NCI-H748 treated with DMSO at 0.1 percent for 48 hours (cell line): ENCODE data around the gene EFS.

Source experiments
- DNase-seq: peaks from one replicate; lab custom pipeline; 2025; lab: John Stamatoyannopoulos, UW

EFS gene

DNA sequence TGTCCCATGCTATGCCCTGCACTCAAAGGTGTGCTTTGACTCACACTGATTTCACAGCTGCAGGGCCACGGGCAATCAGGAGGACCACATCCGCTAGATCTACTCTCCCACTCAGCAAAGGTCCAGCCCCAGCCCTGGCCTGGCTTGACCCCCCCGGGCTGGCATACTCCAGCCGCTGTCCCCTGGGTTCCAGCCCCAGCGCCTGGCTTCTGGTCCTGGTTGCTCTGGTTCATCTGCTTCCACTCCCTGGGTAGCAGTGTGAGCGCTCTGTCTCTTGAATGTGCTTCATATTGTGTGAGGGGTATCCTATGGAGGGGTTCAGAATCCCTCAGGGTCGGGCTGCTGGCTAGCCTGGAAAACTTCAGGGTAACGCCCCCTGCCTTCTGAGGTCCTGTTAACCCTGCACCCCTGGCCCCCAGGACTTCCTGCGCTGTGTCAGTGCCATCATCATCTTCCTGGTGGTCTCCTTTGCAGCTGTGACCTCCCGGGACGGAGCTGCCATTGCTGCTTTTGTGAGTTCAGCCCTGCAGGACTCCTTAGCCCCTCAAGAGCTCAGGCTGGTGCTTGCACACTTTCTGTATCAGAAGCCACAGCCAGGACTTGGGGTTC, 13.7 kb upstream of the EFS start:
- DNase-seq = no peak

- DNase-seq = no peak
Observed at GRCh38 chr14:23377573-23378563, 12.9 kb upstream of the EFS start.

DNA sequence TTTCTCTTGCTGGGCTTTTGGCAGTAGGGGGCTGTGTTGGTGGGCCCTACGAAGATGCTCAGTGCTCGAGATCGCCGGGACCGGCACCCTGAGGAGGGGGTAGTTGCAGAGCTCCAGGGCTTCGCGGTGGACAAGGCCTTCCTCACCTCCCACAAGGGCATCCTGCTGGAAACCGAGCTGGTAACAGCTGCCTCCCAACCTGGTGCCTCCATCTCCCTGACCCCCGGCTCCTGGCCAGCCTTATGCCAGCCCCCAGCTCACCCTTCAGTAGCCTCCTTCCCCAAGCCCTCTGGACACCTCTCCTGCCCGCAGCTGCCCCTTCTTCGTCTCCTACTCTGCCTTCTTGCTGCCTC, 12.2 kb upstream of the EFS start:
- no peak for DNase-seq

DNA sequence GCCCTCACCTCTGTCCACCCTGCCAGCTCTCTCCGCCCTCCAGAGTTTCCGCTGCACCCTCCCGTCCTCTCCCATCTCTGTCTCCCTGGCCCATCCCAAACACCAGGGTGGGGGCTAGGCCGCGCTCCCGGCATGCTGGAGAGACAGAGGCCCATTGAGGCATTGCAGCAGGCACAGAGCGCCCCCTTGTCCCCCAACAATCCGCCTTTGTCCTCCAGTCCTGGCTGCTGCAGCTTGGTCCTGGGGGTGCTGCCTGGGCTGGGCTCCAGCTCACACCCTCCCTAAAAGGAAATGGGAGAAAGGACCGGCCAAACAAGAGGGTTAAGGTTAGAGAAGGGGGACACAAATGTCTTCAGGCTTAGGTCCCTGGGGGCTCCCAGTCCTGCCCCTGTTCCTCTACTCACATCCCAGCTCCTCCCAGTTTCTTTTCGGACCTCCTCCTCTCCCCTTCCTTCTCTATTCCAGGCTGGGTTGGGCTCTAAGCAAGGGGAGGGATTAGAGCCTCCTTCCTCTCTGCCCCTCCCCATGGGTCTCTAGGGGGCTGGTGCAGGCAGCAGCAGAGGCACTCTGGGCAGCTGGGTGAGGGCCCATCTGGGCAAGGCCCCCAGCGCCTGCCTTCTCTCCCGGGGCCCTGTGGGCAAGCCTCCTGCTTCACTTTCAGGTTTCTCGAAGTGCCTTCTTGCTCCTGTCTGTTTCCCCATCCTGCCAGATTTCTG, 11.7 kb upstream of the EFS start, which contains the start of gene CMTM5:
Gene CMTM5, plus strand, starts transcription at position 565 of the 716 bp plus-strand sequence. CDS start 206 bp downstream, outside the sequence.
- no peak for DNase-seq

GRCh38 chr14:23375527-23376251, 10.7 kb upstream of the EFS start:
- no peak for DNase-seq

DNA sequence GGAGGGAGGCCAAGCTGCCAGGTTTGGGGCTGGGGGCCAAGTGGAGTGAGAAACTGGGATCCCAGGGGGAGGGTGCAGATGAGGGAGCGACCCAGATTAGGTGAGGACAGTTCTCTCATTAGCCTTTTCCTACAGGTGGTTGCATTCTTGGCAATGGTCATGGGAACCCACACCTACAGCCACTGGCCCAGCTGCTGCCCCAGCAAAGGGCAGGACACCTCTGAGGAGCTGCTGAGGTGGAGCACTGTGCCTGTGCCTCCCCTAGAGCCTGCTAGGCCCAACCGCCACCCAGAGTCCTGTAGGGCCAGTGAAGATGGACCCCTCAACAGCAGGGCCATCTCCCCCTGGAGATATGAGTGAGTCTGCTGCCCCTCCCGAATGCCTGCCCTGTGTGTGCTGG, 8.1 kb upstream of the EFS start:
- no peak for DNase-seq

DNA sequence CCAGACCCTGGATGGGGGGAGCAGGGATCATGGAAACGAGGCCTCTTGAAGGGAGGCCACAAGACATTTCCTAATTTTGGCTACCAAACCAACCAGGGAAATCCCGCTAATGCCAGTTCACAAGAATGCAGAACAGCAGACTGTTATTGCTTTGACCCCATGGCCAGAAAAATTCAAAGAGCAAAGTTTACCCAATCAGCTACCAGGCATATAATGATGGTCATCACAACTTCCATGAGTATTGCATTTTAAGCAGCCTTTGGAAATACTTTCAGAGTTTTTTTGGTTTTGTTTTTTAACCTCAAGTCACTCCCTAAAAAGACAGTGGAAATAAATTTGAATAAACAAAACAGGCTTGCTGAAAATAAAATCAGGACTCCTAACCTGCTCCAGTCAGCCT, 7.5 kb upstream of the EFS start, which contains the start of gene IL25:
Gene IL25, plus strand, starts transcription at position 301 of the 400 bp plus-strand sequence.
- no peak for DNase-seq

DNA sequence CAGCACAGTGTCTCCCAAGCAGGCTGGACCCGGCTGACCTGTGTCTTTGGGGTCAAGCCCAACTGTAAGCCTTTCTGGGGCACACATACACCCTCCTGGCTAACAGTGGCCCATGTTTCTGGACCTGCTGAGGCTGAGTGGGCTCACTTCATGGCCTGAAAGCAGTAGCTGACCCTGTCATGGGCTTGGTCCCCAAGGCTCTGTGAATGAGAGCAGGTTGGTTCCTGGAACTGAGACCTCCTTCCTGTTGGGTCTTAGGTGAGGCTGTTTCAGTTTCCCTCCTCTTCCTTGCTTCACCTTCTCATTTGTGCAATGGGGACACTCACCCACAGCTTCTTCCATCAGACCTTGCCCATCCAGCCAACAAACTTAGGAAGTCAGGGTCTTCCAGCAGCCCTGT, 6.9 kb upstream of the EFS start:
- DNase-seq = no peak

GRCh38 chr14:23370221-23370620, 5.2 kb upstream of the EFS start:
- DNase-seq = no peak

DNA sequence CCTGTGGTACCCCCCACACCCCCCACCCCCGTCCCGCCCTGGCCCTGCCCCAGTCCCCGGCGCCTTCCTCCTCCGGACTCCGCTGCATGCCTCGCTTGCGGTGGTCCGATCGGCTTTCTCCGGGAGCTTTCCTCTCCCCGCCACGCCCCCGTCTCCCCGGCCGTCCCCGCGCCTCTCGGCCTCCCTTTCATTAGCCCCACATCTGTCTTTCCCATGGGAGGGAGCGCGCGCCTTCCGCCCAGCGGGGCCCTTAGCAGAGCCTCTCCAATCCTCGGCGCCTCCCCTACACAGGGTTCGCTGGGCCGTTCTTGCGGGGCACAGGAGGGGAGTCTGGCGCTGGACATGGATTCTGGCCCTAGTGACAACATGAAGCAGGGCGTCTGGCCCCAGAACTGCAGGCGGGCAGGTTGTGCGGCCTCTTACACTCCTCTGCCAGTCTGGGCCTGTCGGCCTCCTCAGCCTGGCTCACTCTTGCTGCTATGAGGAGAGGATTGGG, 1.5 kb upstream of the EFS start:
- no peak for DNase-seq

DNA sequence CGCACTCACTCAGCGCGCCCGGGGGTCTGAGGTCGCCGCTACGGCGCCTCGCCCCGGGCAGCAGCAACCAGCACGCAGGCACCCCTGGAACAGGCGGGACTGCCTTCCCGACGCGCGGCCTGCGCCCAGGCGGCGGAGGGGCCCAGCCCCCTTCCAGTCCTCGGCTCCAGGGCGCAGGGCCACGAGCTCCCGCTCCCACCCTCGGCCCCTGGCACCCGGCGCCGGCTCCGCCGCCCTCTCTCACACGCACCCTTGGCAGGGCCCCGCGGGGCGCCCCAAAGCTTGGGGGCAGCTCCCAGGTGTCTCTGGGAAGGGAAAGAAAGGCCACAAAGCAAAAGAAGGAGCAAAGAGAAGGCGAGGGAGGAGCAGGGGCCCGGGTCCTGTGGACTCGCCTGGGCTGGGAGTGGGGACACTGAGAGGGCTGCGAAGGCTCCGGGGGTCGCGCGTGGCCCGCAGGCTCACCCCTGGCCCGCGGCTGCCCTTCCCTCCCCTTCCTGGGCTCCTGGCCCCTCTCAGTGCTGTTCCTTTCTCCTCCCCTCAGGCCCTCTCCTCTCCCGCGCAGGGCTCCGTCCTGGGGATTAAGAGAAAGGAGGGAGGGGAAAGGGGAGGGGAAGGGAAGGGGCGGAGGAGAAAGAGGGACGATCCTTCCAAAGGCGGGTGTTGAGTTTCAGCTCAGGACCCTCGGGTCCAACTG, 907 bp upstream of the EFS start:
- no peak for DNase-seq

- no peak for DNase-seq
Observed at GRCh38 chr14:23364164-23365035, 572 bp downstream of the EFS start.

DNA sequence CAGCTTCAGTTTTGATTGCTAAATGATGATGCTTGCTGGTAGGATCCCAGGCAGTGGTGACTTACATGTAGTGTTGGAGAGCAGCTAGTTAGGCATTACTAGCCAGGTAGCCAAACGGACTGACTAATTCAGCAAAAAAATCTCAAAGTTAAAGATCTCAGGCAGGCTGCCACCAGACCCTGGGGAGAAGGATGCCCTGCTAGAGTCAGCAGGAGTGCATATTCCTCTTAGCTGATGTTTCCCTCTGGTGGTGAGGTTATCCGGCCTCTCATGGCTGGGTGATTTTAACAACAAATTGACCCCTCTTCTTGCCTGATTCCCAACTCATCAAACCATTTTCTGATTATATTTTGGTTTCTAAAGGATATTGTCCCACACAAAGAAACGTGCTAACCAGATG, 2.8 kb downstream of the EFS start:
- no peak for DNase-seq

GRCh38 chr14:23361763-23362162, 3.2 kb downstream of the EFS start:
- no peak for DNase-seq

- DNase-seq = no peak
Observed at GRCh38 chr14:23361320-23361719, 3.7 kb downstream of the EFS start.

DNA sequence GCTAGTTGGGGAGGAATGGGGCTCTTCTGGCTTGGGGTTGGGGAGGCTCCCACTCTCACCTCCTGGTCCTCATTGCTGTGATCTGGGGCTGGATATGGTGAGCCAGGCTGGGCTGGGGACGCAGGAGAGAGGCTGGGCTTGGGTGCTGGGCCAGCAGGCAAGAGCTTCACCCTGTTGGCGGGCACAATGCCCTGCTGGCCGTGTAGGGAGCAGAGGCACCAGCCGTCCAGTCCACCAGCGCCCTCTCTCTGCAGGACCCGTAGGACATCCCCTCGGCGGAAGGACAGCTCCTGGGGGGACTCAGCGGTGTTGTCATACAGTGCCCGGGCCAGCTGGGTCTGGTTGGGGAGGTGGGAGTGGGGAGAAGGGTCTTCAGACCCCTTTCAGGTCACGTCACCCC, 4.5 kb downstream of the EFS start:
- DNase-seq = no peak

- no peak for DNase-seq
Observed at GRCh38 chr14:23359722-23360447, 5.1 kb downstream of the EFS start.

- DNase-seq = no peak
Observed at GRCh38 chr14:23359167-23359626, 5.8 kb downstream of the EFS start.

DNA sequence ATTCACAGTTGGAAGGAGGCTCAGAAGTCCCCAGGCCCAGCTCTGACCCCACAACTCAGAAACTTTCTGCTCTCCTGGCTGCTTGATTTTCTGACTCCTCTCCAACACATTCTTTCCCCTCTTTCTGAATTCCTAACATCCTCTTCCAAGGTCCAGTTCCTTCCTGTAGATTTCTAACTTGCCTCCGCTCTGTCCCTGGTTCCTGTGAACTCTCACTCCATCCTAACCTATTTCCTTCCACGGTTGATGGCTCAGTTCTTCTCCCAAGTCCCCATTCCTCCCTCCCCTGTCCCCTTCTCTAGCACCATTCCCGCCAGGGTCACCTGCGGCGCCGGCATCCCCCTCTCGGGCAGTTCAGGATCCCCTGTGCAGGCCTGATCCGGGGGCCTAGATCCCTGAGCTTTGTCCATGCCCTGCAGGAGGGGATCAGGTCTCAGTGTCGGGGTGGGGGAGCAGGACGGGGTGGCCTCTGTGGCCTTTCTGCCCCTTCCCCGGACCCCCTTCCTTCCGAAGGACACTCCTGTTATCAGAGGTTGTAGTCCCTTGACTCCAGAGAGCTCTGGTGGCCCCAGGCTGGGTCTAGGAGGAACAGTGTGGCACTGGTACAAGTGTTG, 6.3 kb downstream of the EFS start:
- no peak for DNase-seq
